Endothelial cell (in vitro differentiated cells): ENCODE results near the gene GALNT2. TPM values are rescaled to one million over a fixed set of nuclear protein-coding genes. Genes with fewer than 3 reads are reported as not detected.

Experiments
- DNase-seq: peaks from one replicate; pipeline ENCODE4 v3.0.0; 2021; ENCODE audit warnings: low spot score
- H3K27ac Mint-ChIP-seq: one replicate; pipeline ENCODE4 v1.8.0; 2021; ENCODE audit warnings: mixed read lengths, inconsistent platforms; ENCODE audit not compliant: unreplicated experiment
- H3K27me3 Mint-ChIP-seq: one replicate; pipeline ENCODE4 v1.8.0; 2021; ENCODE audit warnings: mild to moderate bottlenecking, moderate library complexity, mixed read lengths, inconsistent platforms; ENCODE audit not compliant: unreplicated experiment
- H3K36me3 Mint-ChIP-seq: one replicate; pipeline ENCODE4 v1.8.0; 2021; ENCODE audit warnings: mild to moderate bottlenecking, low read depth, mixed read lengths, inconsistent platforms; ENCODE audit not compliant: unreplicated experiment
- H3K4me1 Mint-ChIP-seq: one replicate; pipeline ENCODE4 v1.8.0; 2021; ENCODE audit warnings: mild to moderate bottlenecking, mixed read lengths, inconsistent platforms; ENCODE audit not compliant: unreplicated experiment
- H3K4me3 Mint-ChIP-seq: one replicate; pipeline ENCODE4 v1.8.0; 2021; ENCODE audit warnings: mild to moderate bottlenecking, mixed read lengths, inconsistent platforms; ENCODE audit not compliant: unreplicated experiment
- H3K9me3 Mint-ChIP-seq: one replicate; pipeline ENCODE4 v1.8.0; 2021; ENCODE audit warnings: mixed read lengths, inconsistent platforms; ENCODE audit not compliant: unreplicated experiment
- CTCF ChIP-seq: fragments of 200-600 bp; sonication (generic); IDR thresholded peaks from one replicate; pipeline ENCODE4 v1.5.0; 2021; ENCODE audit warnings: antibody characterized with exemption; ENCODE audit not compliant: unreplicated experiment
- total RNA-seq: library from RNA; stranded (reverse); fragmentation: NEBNext Ultra II Directional; extraction: Animal tissue kit (Norgen Biotek cat#: 25700); gene quantifications from one replicate; pipeline ENCODE4 v1.2.1, GENCODE V29; 2021; ENCODE audit not compliant: unreplicated experiment

Gene GALNT2
- total RNA-seq, 1 donor from 2014 or later = 74.8 TPM

GRCh38 chr1:230064283-230064682 lies 2.8 kb upstream of the GALNT2 start:
- H3K36me3 Mint-ChIP-seq = peaks cover 3% of the 10 kb centered on the region
- peaks cover 9% of the 10 kb centered on the region for H3K27me3 Mint-ChIP-seq
- H3K27ac Mint-ChIP-seq = no peak overlapping the region
- no peaks in the 10 kb centered on the region for H3K9me3 Mint-ChIP-seq
- TF ChIP-seq CTCF = no peak
- no peak overlapping the region for H3K4me3 Mint-ChIP-seq
- DNase-seq = no peak
- peaks cover 13% of the 10 kb centered on the region for H3K4me1 Mint-ChIP-seq

DNA sequence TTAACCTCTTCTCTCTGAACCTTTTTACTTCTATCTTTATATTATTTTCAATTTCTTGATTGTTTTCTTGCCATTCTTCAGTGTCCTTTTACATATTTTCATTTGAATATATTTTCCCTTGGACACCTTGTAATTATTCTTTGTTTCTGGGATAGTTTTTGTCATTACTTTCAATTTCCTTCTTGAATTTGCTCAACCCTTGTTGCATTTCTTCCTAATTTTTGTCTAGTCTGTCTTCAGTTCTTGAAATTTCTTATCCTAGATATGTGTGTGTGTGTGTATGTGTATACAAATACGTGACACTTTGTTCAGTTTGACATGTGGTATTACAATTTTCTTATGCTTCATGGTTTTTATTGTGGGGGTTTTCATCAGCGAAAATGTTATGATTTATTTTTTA lies 1.9 kb upstream of the GALNT2 start:
- no peak overlapping the region for H3K27ac Mint-ChIP-seq
- peaks cover 3% of the 10 kb centered on the region for H3K36me3 Mint-ChIP-seq
- peaks cover 9% of the 10 kb centered on the region for H3K27me3 Mint-ChIP-seq
- H3K9me3 Mint-ChIP-seq = no peaks in the 10 kb centered on the region
- DNase-seq = no peak
- H3K4me1 Mint-ChIP-seq = peaks cover 13% of the 10 kb centered on the region
- TF ChIP-seq CTCF = no peak
- H3K4me3 Mint-ChIP-seq = no peak overlapping the region

- Mint-ChIP-seq H3K27me3 (peaks cover 9% of the 10 kb centered on the region), H3K36me3 (peaks cover 3% of the 10 kb centered on the region), H3K4me3 (no peak overlapping the region), H3K9me3 (no peaks in the 10 kb centered on the region), H3K4me1 (peaks cover 13% of the 10 kb centered on the region), H3K27ac (no peak overlapping the region)
- TF ChIP-seq CTCF = no peak
- DNase-seq = no peak
Observed at GRCh38 chr1:230065571-230065970, 1.5 kb upstream of the GALNT2 start.

DNA sequence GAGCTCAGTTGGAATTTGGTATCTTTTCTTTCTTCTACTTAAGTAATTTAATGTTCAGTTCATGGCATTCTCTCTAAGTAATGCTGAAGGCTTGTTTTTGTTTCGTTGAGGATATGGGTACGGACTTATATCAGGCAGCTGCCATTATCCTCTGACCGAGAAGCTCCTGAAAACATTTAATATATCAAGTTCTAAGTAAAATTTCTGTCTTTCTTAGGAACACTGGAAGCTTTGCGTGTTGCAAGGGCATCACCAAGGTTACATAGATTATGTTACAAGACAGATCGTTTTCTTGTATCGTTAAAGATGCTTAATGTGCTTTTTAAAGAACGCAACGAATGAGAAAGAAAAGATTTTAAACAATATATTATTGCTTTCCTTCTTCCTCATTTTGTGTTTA lies 1.0 kb upstream of the GALNT2 start:
- H3K4me3 Mint-ChIP-seq = peak overlapping the region; percentile 90
- no peak for TF ChIP-seq CTCF
- peaks cover 9% of the 10 kb centered on the region for H3K27me3 Mint-ChIP-seq
- peaks cover 3% of the 10 kb centered on the region for H3K36me3 Mint-ChIP-seq
- H3K27ac Mint-ChIP-seq = peak overlapping the region; percentile 72
- no peaks in the 10 kb centered on the region for H3K9me3 Mint-ChIP-seq
- H3K4me1 Mint-ChIP-seq = peaks cover 13% of the 10 kb centered on the region
- DNase-seq = no peak

DNA sequence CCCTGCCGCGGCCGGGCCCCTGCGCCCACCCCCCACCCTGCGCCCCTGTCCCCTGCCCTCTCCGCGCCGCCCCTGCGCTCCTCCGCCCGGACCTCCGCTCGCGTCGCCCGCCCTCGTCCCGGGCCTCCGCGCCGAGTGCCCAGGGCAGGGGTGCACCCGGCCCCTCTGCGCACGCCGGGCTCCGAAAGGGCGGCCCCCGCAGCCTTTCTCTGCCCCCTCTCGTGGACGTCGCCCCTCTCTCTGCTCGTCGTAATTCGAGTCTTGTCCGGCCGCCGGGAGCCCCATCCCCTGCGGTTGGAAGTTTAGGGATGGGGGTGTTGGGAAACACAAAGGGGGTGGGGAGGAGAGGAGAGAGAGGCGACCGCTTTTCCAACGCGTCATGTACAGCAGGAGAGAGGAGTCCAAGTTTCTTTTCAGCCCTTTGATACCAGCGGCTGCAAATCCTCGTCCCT lies 407 bp downstream of the GALNT2 start:
- H3K27ac Mint-ChIP-seq = no peak overlapping the region
- H3K4me1 Mint-ChIP-seq = peaks cover 13% of the 10 kb centered on the region
- H3K4me3 Mint-ChIP-seq = peak overlapping the region; percentile 91
- TF ChIP-seq CTCF = no peak
- no peaks in the 10 kb centered on the region for H3K9me3 Mint-ChIP-seq
- no peak for DNase-seq
- peaks cover 3% of the 10 kb centered on the region for H3K36me3 Mint-ChIP-seq
- H3K27me3 Mint-ChIP-seq = peaks cover 9% of the 10 kb centered on the region
